GM23248 (cell line): ENCODE measurements around the gene CCSAP.

ENCODE experiments used
- EZH2 ChIP-seq: fragments of 200-600 bp; sonication (generic); IDR thresholded peaks from 2 replicates; pipeline ENCODE4 v1.6.1; 2018; ENCODE audit warnings: antibody characterized with exemption, mild to moderate bottlenecking; ENCODE audit not compliant: insufficient read depth, poor library complexity, severe bottlenecking
- EZH2phosphoT487 ChIP-seq: fragments of 200-600 bp; sonication (generic); IDR thresholded peaks from 2 replicates; pipeline ENCODE4 v1.6.1; 2018; ENCODE audit warnings: antibody characterized with exemption, moderate library complexity, mild to moderate bottlenecking, low read depth; ENCODE audit not compliant: insufficient read depth

DNA sequence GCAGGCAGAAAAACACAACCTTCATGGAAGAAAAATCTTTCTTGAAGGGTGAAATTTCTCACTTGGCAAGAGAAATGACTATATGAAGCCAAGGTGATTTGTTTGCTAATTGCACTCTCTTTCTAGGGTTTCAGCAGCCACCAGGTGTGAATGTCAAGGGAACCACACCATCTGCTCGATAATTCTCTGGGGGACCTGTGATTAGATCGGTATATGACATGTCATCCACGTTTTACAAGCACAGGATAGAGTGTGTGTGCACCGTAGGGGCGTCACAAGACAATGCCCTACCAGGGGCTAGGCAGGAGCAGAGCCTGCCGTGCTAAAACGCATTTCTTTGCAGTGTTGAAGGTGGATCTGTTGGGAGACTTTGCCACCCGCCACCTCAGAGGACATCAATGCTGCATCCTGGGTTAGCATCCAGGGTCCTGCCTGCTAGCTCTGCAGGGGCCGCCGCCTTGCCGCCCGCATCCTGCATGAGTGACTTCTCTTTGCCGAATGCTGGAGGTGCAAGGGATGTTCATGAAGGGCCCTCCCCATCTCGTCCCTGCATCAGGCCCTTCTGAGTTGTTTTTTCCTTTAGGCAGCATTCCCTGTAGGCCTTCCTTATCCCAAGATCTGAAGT is 37.8 kb upstream of the CCSAP start:
- TF ChIP-seq EZH2 (no peak), EZH2phosphoT487 (no peak)
